Left forelimb (tissue), 1 donor: ENCODE data around the gene STXBP3.
A peak's percentile ranks its signal among the peaks of the same experiment; 100 is the strongest.
"Not testable (repeated sequence)": the region's sequence is repeated elsewhere in the genome, so short reads cannot be mapped to it uniquely, and the experiment has no call there.

Experiments
- DNase-seq: peaks from one replicate; pipeline ENCODE4 v3.0.0-alpha.2; 2018; ENCODE audit warnings: low spot score

STXBP3 gene, protein sequence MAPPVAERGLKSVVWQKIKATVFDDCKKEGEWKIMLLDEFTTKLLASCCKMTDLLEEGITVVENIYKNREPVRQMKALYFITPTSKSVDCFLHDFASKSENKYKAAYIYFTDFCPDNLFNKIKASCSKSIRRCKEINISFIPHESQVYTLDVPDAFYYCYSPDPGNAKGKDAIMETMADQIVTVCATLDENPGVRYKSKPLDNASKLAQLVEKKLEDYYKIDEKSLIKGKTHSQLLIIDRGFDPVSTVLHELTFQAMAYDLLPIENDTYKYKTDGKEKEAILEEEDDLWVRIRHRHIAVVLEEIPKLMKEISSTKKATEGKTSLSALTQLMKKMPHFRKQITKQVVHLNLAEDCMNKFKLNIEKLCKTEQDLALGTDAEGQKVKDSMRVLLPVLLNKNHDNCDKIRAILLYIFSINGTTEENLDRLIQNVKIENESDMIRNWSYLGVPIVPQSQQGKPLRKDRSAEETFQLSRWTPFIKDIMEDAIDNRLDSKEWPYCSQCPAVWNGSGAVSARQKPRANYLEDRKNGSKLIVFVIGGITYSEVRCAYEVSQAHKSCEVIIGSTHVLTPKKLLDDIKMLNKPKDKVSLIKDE

DNA sequence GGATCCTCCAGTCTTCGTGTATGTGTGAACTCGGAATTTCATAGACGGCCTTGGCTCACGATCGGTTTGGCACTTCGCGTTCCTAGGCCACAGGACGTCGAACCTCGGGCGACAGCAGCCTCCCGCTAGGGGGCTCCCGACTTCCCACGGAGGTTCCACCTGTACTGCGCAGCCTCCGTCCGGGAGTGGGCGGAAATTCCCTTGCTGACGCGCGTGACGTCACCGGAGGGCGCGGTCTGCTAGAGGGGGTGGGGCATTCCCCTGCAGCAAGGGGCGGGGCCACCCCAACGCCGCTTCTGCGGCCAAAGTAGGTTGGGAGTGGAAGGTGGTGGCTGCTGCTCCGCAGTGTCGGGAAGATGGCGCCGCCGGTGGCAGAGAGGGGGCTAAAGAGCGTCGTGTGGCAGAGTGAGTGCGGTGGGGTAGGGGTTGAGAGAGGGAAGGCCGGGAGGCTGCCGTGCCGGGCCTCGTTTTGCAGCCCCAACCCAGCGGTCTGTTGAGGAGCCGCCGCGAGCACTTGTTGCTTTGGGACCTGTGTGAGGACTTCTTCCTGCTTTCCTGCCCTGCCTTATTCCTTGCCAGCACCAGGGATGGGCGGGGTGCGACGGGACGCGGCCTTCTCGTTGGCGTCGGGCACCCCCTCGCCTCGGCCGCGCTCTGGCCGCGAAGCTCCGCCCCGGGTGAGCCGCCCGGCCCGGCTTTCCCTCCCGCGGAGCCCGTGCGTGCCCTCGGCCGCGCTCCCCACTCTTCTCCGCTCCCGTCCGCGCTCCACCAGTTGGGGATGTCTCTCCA, at the start of gene STXBP3:
TSS of gene STXBP3 (plus strand) at position 293 of the 789 bp plus-strand sequence. CDS start at position 357, 64 bp downstream.
- peak; percentile 99 for DNase-seq

DNA sequence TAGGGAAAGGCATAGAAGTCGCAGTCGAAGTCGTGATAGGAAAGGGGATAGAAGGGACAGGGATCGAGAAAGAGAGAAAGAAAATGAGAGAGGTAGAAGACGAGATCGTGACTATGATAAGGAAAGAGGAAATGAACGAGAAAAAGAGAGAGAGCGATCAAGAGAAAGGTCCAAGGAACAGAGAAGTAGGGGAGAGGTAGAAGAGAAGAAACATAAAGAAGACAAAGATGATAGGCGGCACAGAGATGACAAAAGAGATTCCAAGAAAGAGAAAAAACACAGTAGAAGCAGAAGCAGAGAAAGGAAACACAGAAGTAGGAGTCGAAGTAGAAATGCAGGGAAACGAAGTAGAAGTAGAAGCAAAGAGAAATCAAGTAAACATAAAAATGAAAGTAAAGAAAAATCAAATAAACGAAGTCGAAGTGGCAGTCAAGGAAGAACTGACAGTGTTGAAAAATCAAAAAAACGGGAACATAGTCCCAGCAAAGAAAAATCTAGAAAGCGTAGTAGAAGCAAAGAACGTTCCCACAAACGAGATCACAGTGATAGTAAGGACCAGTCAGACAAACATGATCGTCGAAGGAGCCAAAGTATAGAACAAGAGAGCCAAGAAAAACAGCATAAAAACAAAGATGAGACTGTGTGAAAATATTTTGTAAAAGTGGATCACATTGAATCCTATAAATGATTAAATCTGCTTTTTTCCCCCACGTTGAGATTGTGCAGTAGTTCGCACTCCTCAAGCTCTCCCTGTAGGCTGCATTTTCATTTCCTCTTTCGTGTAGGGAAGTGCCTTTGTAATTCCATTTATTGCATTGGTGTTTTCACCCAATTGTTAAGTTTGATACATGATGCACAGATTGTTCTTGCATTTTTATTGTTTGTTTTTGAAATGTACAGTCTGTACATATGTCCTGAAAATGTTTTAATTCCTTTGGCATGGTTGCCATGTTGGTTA, 46.8 kb upstream of the STXBP3 start:
- DNase-seq, result no peak

DNA sequence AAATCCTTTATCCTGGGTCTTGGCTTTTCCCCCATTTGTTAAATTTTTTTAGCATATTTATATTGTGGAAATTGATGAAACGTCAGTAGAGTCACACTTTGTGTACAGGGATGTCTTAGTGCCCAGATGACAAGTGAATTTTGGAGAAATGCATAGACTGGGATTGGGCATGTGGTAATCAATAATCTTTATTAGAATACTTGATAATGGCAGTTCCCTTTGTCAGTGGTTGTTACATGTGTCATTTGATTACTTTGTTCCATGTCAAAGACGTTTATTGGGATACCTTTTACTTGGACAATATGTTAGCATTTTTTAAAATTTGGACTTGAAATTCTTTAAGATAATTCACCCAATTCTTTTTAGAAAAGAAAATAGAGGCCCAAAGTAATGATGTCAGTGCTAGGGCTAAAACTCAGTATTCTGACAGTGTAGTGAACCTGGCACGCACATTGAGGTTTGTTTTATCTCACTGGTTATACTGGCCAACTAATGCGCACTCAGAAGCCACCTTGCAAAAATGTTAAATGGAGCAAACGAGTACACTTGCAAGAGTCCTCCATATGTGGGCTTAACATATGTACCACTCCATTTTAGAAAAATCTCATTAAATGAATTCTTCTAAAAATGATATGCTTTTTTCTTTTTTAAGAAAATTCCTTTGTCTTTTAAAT, 45.2 kb upstream of the STXBP3 start:
- DNase-seq, result no peak

DNA sequence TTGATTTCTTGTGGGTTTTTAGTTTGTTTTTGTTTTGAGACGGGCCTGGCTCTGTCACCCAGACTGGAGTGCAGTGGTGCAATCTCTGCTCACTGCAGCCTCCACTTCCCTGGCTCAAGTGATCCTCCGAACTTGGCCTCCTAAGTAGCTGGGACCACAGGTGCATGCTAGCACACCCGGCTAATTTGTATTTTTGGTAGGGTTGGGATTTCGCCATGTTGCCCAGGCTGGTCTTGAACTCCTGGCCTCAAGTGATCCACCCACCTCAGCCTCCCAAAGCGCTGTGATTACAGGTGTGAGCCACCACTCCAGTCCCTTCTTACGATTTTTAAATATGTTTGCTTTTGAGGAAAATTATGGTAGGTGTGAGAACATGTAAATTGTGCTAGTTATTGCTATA, 44.4 kb upstream of the STXBP3 start:
- DNase-seq, result not testable (repeated sequence)

DNA sequence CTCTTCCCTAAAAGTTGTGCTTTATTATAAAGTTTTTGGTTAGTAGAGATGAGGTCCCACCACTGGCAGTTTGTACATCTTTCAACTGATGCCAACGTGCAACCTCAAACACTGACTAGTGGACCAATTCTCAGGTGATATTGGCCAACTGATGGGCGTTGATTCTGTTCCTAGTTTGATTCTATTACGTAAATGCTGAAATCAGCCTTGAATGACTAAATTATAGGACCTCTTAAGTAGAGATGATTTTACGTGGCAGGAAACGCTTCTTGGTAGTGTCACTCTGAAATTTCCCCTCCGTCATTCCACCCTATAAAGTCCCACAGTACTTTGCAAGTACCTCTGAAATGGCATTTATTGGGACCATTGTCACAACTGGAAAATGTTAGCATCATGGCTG, 42.5 kb upstream of the STXBP3 start:
- DNase-seq, result no peak

DNA sequence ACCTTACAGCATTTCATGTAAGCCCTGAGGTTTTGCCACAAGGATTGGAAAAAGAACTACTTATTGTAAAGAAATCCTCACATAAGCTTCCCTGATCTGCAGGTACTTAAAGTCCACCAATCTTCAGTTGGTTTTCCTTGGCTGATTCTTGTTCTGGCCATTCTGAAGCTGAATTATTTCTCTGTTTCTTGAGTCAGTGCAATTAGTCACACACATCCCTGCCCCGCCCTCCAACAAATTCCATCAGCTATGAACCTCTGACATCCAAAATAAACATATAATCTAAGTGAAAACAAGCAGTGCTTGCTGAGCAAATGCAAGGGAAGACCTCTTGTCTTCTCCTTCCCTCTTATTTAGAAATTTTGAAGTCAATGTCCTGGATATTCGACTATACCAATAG, 42.0 kb upstream of the STXBP3 start:
- DNase-seq, result no peak

DNA sequence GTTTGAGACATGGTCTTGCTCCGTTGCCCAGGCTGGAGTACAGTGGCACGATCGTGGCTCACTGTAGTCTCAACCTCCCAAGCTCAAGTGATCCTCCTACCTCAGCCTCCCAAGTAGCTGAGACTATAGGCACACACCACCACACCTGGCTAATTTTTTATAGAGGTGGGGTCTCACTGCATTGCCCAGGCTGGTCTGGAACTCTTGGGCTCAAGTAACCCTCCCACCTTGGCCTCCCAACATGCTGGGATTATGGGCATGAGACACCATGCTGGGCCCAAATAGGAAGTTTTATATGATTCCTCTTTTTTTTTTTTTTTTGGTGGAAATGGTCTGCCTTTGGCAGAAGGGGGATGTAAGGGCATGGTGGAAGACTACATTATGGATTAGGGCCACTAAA, 39.8 kb upstream of the STXBP3 start:
- DNase-seq, result no peak

DNA sequence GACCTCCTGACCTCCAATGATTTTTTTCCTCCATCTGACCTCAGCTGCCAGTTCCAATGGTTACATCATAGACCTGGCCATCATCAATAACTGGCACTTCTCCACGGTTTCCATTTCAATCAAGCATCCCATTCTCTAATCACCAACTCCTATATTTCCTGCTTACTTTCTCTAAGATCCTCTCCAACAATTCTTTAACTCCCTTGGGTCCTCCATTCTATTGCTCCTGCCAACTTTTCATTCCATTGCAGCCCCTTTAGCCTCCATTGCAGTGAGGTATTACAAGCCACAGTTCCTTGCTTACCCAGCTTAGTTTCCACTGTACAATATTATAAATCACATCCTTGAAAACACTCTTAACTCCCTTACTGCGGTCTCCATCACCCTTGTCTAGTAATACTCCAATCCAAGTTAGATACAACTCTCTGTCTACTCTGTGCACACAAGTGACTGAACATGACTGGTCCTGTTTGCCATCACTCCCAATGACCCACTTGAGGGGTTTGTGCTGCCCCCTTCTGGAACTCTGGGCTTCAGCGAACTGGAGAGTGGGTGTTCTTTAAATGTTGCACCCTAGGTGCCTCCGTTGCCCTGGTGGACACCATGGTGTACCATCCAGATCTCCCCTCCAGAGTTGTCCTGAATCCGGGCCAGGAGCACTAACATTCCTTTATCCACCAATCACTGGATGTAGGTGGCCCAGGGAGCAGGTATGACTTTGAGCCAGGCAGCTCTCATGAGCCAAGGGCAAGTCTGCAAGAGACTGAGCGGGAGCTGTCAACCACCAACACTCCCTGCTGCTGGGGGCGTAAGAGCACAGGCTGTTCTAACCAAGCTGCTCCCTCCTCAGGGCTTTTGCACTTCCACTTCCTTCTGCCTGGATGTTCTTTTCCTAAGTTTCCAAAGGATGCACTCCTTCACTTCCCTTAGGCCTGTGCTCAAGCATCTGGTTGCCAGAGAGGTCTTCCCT, 37.5 kb upstream of the STXBP3 start:
- no peak for DNase-seq

DNA sequence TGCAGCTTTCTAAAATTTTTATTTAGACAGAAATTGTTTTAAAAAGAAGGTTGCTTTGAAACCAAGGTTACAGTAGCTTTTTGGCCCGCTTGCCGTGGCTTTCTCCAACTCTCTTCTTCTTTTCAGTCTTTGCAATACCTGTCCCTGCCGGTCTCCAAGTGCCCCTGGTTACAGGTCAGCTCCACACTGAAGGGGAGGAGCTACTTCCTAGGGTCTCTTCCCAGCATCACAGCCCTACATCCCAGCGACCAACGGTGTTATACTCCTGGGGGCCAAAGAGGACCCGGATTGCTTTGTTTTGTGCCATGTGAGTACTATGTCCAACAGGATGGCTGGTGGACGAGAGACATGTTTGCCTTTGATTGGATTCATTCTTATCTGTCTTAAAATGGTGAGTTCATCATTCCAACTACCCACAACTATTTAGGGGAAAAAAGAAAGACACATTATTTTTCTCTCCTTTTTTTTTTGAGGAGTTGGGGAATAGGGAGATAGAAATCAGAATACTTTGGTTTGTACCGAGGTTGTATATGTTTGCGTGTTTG, 33.8 kb upstream of the STXBP3 start, which contains the start of gene FNDC7:
TSS of gene FNDC7 (plus strand) at position 303 of the 545 bp plus-strand sequence. CDS start at position 329, 26 bp downstream.
- no peak for DNase-seq

DNA sequence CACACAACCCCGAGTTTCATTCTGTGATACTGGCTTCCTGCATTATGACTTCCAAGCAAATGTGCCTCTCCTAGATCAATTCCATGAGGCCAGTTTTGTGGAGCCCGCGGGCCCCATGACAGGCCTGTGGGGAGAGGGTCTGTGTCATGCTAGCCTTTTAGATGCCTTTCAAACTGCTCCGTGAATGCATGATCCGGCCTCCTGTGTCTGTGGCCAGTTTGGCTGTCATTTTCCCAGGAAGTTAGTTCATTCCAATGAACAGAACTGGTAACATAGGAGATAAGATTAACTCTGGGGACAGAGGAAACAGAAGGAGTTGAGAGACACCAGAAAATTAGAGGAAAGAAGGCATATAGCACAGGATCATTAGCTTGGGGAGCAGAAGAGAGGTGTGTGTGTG, 30.5 kb upstream of the STXBP3 start:
- no peak for DNase-seq

DNA sequence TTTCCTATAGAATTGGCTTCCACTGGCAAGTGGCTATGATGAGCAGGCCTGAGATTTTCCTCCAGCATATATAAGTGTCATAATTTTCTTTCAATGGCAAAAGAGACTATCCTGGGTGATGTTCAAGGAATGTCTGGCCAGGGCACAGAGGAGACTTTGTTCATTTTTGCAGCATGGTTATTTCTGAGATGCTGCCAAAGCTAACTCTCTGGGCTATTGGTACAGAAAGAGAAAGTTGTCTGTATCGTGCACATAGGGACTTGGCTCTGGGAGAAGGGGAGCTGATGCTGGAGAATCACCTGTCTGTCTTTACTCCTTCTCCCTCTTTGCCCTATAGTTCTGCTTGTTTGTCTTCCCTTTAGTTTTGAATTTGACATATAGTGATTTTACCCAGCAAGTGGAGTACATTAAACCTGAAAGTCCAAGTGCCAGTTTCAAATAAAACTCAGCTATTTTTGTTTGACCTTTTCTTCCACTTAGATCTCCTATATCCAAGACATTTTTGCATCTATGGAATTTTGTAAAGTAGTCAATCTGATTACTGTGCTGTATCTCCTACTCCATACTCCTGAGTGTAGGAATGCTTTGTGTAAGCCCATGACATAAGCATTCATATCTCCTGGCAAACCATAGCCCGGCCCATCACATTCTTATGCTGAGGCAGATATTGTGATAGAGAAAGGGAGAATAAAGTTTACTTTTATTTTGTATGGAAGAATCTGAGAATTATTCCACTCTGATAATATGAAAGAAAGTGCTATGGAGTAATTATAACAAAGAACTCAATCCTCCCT, 29.8 kb upstream of the STXBP3 start:
- no peak for DNase-seq

DNA sequence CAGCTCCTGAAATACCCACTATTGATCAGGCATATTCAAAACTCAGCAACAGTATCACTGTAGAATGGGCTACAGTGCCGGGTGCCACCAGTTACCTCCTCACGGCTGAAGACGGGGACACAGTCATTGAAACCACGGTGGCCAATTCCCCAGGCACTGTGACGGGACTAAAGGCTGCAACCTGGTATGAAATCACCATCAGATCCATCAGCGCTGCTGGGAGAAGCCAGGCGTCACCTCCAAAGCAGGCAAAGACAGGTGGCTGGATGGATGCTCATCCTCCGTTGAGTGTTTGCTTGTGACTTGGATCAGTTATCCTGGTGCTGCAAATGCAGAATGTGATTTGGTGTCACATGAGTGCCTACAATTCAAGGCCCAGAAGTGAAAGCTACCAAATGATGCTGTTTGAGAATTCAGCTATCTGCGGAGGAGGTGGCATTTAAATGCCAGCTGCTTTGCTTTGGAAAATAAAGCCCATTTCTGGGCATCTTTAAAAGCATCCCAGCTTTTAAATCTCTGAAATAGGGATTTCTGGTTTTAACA, 28.6 kb upstream of the STXBP3 start:
- no peak for DNase-seq

DNA sequence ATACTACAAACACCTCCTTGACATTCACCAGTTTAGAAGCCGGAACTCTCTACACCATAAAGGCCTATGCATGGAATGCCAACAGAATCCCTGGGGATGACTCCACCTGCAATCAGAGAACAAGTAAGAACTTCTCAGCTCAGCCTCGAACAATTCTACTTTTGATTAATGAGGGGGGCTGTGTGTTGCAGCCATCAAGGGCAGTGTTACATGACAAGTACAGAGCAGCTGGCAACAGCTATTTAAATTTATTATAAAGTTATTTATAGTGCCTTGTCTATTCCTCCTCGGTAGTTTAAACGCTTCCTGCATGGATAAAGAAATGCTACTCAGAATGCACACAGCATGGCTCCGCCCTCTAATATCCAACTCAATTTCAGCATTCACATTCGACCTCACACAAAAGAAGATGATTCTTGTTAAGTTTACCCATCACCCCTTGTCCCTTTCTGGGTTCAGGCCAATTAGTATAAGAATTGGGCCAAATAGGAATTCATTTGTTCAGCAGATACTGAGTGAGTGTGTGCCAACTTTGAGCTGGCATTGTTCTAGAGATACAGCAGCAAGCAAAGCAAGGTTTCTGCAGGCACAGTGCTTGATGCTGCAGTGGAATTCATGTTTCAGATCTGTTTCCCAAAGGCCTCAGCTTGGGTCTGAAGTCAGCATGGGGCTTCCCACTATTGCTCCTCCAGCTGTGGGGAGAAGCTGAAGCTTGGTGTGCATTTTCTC, 27.4 kb upstream of the STXBP3 start:
- no peak for DNase-seq

DNA sequence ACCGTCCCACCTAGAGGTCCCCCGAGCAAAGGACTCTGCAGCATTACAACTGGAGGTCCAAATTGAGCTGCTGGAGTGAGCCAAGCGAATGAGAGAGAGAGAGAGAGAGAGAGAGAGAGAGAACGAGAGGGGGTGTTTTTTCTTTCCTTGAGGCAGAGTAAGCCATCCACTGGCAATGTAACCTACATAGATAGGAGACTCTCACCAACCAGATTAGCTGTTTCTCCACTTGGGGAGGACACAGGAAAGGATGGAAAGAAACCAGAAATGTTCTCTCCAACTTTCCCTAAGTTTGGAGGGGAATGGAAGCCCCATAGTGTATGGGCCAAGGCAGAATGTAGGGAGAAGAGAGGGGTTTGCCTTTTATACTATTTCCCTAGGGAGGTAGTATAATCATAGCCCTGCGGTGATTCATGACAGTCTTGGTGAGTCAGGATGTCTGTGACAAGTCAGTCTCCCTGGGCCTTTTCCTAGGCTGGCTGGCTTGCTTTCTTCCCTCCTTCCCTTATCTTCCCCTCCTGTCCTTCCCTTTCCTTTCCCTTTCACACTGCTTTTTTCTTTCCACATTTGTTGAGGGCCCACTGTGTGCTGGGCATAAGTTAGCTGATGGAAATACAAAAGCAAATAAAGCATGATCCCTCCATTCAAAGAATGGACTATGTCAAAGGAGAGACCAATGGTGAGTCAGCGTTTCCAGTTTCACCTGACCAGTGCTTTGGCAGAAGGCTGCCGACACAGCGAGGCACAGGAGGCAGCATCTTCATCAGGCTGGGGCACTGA, 26.6 kb upstream of the STXBP3 start:
- DNase-seq, result no peak

DNA sequence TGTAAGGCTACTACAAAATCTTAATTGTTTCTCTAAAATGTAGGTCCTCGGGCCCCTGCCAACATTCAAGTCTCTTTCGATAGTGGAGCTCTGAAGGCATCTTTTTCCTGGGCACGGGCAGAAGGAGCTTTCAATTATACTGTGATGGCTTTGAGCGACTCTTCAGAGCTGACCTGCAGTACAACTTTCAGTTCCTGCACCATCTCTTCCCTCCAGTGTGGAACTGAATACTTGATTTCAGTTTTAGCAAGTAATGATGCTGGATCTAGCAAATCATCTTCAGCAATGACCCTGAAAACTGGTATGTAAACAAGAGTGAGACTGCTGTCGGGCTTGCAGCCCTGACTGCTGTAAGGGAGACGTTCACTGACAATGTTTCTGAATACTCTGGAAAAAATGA, 24.2 kb upstream of the STXBP3 start:
- DNase-seq, result no peak

DNA sequence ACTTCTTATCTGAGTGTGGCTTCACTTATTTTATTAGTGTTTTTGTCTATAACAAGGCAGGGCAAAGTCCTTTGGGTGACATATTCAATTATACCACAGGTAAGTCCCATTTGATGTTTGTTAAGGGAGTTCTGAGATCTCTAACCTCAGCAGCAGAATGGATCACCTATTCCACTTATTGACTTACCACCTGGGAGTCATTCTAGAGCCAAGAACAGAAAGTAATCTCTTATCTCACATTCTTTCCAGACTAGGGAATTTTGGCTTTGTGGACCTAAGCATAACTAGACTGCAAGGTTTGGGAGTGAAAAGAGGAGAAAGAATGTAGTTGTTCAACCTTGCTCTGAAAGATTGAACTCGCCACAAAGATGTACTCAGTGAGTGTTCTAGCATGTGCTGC, 20.6 kb upstream of the STXBP3 start:
- no peak for DNase-seq
